T-cell (primary cell): ENCODE data around the gene LUZP1. TPM values are rescaled to one million over a fixed set of nuclear protein-coding genes. Genes with fewer than 3 reads are reported as not detected.
A peak's percentile ranks its signal among the peaks of the same experiment; 100 is the strongest.

ENCODE experiments used
- ATAC-seq, 4 experiments: fragments of 200-7000 bp in 3 of 4; fragments of 150-1000 bp in 1 of 4; cut with Tn5 transposase; replicated peaks in 1 of 4; 1 replicate in 3 of 4; 2 replicates in 1 of 4; pipeline ENCODE4 v1.10.0; 2021; ENCODE audit warnings: moderate library complexity in 3 of 4, mild to moderate bottlenecking in 2 of 4, moderate number of reproducible peaks in 1 of 4
- CTCF ChIA-PET, 2 donors: fragments of 300-600 bp; sonication (Branson Sonifier 250); formaldehyde crosslinking; loops; one replicate each; lab custom pipeline; 2022; ENCODE audit warnings: antibody characterized with exemption in 2 of 2; lab: Charles Lee
- POLR2A ChIA-PET, 2 donors: fragments of 300-600 bp; sonication (Branson Sonifier 250); formaldehyde crosslinking; loops; one replicate each; lab custom pipeline; 2022; ENCODE audit warnings: antibody characterized with exemption in 2 of 2; lab: Charles Lee
- DNase-seq, 35 experiments: peaks; one replicate each; pipeline versions ENCODE4 v3.0.0 to v3.0.0-alpha.2; 2013 to 2023
- H3K27ac ChIP-seq: one replicate; pipeline ENCODE4 v1.5.1; 2013; ENCODE audit warnings: low read length
- H3K27me3 ChIP-seq, 2 experiments: replicated peaks in 1 of 2; 1 replicate in 1 of 2; 2 replicates in 1 of 2; pipeline versions ENCODE4 v1.6.1 to v1.7.0; 2013; ENCODE audit warnings: low read length in 1 of 2, mixed read lengths in 1 of 2; ENCODE audit not compliant: control insufficient read depth in 2 of 2, insufficient read depth in 2 of 2; ENCODE audit errors: extremely low read depth in 1 of 2
- H3K36me3 ChIP-seq, 2 donors: 1 replicate in 1 of 2; 2 replicates in 1 of 2; pipeline versions ENCODE4 v1.6.1 to v1.7.0; 2013; ENCODE audit warnings: low read length in 1 of 2; ENCODE audit not compliant: control insufficient read depth in 2 of 2, insufficient read depth in 1 of 2; ENCODE audit errors: extremely low read depth in 1 of 2
- H3K4me1 ChIP-seq, 2 experiments: 1 replicate in 1 of 2; 2 replicates in 1 of 2; pipeline versions ENCODE4 v1.6.1 to v1.7.0; 2013; ENCODE audit warnings: low read length in 2 of 2, mixed read lengths in 1 of 2; ENCODE audit not compliant: insufficient read depth in 2 of 2, control insufficient read depth in 1 of 2; ENCODE audit errors: extremely low read depth in 1 of 2
- H3K4me3 ChIP-seq, 2 donors: 1 replicate in 1 of 2; 2 replicates in 1 of 2; pipeline versions ENCODE4 v1.5.1 to v1.7.0; 2013; ENCODE audit warnings: mild to moderate bottlenecking in 2 of 2, low read length in 1 of 2, moderate library complexity in 1 of 2; ENCODE audit not compliant: control insufficient read depth in 1 of 2; ENCODE audit errors: extremely low read depth in 1 of 2
- H3K9me3 ChIP-seq: 2 replicates; pipeline ENCODE4 v1.7.0; 2013
- H3K27ac Mint-ChIP-seq, 2 donors: one replicate each; pipeline ENCODE4 v1.8.0; 2020 to 2021; ENCODE audit warnings: mild to moderate bottlenecking in 2 of 2, mixed read lengths in 2 of 2
- H3K27me3 Mint-ChIP-seq, 2 donors: one replicate each; pipeline ENCODE4 v1.8.0; 2021 to 2022; ENCODE audit warnings: mixed read lengths in 2 of 2
- H3K36me3 Mint-ChIP-seq: one replicate; pipeline ENCODE4 v1.8.0; 2021; ENCODE audit warnings: mixed read lengths
- H3K4me1 Mint-ChIP-seq, 3 donors: one replicate each; pipeline ENCODE4 v1.8.0; 2020 to 2022; ENCODE audit warnings: mixed read lengths in 3 of 3, mild to moderate bottlenecking in 1 of 3
- H3K4me3 Mint-ChIP-seq, 3 donors: one replicate each; pipeline ENCODE4 v1.8.0; 2020 to 2022; ENCODE audit warnings: mild to moderate bottlenecking in 3 of 3, mixed read lengths in 3 of 3, moderate library complexity in 3 of 3
- H3K9me3 Mint-ChIP-seq, 3 donors: one replicate each; pipeline ENCODE4 v1.8.0; 2020 to 2022; ENCODE audit warnings: mixed read lengths in 3 of 3
- WGBS: methylation state at CpG from one replicate; pipeline ENCODE4 v1.1.5; 2013; ENCODE audit warnings: missing lambda C conversion rate; ENCODE audit not compliant: insufficient coverage; 5-methylcytosine and 5-hydroxymethylcytosine counted together
- total RNA-seq, 35 experiments: library from RNA in 6 of 35; stranded (reverse) in 6 of 35; fragments of 120-200 nt in 1 of 35; gene quantifications; one replicate each; pipeline versions ENCODE4 v1.2.1 to v1.2.4 and lab custom pipeline; 2013 to 2026

LUZP1 gene
- total RNA-seq, 5 donors from 2014 or later (not counting 1 experiment from before 2014, with no cell fraction given) = 18.8 to 24.8 (median 19.7) TPM

DNA sequence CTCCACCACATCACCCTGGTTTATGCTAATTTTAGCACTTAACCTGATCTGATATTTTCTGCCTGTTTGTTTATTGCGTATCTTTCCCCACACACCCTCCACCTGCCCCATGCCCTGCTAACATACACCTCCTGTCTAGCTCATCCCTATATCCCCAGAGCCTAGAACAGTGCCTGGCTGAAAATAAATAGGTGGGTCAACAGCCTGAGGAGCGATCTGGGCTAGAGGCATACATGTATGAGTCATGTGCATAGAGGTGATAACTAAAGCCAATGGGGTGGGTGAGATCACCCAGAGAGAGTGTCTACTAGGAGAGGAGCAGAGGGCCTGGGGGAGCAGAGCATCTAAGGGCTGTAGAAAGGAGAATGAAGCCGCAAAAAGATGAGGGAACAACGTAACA lies 46.0 kb upstream of the LUZP1 start:
- peaks cover 6 to 17% (median 10%) of the 10 kb centered on the region in 3 donors for H3K4me1 Mint-ChIP-seq
- WGBS = 100% methylated on average over 2 of the region's 4 CpGs

GRCh38 chr1:23211955-23212354 lies 43.3 kb upstream of the LUZP1 start:
- Mint-ChIP-seq H3K27ac (no peak overlapping the region), H3K4me1 (peaks cover 0 to 14% (median 6%) of the 10 kb centered on the region in 3 donors), H3K9me3 (no peaks in the 10 kb centered on the region), H3K27me3 (peaks cover 46 to 51% of the 10 kb centered on the region in 2 donors), H3K4me3 (no peak overlapping the region), H3K36me3 (no peaks in the 10 kb centered on the region)
- DNase-seq = no peak
- POLR2A ChIA-PET = no interaction called here
- CTCF ChIA-PET = no interaction called here
- H3K4me3 ChIP-seq = no peak overlapping the region
- no peak overlapping the region for H3K27ac ChIP-seq
- 63% methylated on average over 4 of the region's 4 CpGs for WGBS
- no peaks in the 10 kb centered on the region for H3K36me3 ChIP-seq
- peaks cover 0 to 11% of the 10 kb centered on the region in 2 experiments for H3K4me1 ChIP-seq
- peaks cover 3 to 47% of the 10 kb centered on the region in 2 experiments for H3K27me3 ChIP-seq
- H3K9me3 ChIP-seq = no peaks in the 10 kb centered on the region
- no peak for ATAC-seq

More for the DNA sequence above, 46.0 kb upstream of the LUZP1 start:
- POLR2A ChIA-PET = no interaction called here
- Histone ChIP-seq H3K36me3 (no peaks in the 10 kb centered on the region), H3K4me1 (peaks cover 0 to 16% of the 10 kb centered on the region in 2 experiments), H3K27me3 (peaks cover 6 to 69% of the 10 kb centered on the region in 2 experiments), H3K27ac (no peak overlapping the region), H3K4me3 (no peak overlapping the region), H3K9me3 (no peaks in the 10 kb centered on the region)
- H3K9me3 Mint-ChIP-seq = no peaks in the 10 kb centered on the region
- H3K4me3 Mint-ChIP-seq = peak overlapping the region in 1 of 3 donors; percentile 1
- H3K36me3 Mint-ChIP-seq = no peaks in the 10 kb centered on the region
- no peak for ATAC-seq
- H3K27me3 Mint-ChIP-seq = peaks cover 58 to 73% of the 10 kb centered on the region in 2 donors
- CTCF ChIA-PET = no interaction called here
- DNase-seq = no peak
- H3K27ac Mint-ChIP-seq = no peak overlapping the region

GRCh38 chr1:23210963-23211362 lies 42.3 kb upstream of the LUZP1 start:
- Mint-ChIP-seq H3K4me1 (peaks cover 0 to 8% (median 3%) of the 10 kb centered on the region in 3 donors), H3K27me3 (peaks cover 40 to 50% of the 10 kb centered on the region in 2 donors), H3K36me3 (no peaks in the 10 kb centered on the region), H3K4me3 (no peak overlapping the region), H3K27ac (no peak overlapping the region), H3K9me3 (no peaks in the 10 kb centered on the region)
- Histone ChIP-seq H3K27me3 (peaks cover 3 to 46% of the 10 kb centered on the region in 2 experiments), H3K9me3 (no peaks in the 10 kb centered on the region), H3K4me3 (no peak overlapping the region), H3K27ac (no peak overlapping the region), H3K4me1 (peaks cover 0 to 2% of the 10 kb centered on the region in 2 experiments), H3K36me3 (no peaks in the 10 kb centered on the region)
- WGBS = no CpG with 5 or more reads among the region's 2 CpGs
- ATAC-seq (no peak), DNase-seq (no peak)
- POLR2A ChIA-PET = interaction anchor here in 1 of 2 donors (1.1 kb wide), 1 partner anchor 79 kb away, joined by 3 read pairs; no protein-coding TSS in a partner anchor
- CTCF ChIA-PET = interaction anchor here in 1 of 2 donors (1.0 kb wide), 1 partner anchor 112 kb away, joined by 3 read pairs; no protein-coding TSS in a partner anchor

DNA sequence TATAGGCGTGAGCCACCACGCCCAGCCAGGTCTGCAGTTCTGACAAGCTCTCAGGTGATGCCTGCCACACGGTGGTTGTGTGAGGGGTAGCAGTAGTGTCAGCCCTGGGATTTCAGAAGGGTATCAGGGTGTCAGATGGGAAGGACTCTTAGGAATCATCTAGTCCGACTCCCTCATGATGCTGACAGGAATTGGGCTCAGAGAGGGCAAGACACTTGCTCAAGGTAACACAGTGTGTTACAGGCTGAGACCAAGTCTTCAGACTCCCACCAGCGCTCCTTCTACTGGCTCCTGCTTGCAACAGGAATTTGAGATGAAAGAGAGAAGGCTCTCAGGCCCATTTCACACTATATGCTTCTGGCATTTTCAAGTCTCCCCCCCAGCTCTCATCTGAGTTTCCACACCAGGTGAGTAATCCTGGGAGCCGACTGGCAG lies 41.7 kb upstream of the LUZP1 start:
- H3K36me3 Mint-ChIP-seq = no peaks in the 10 kb centered on the region
- WGBS = 65% methylated on average over 5 of the region's 6 CpGs
- Histone ChIP-seq H3K9me3 (no peaks in the 10 kb centered on the region), H3K4me1 (no peaks in the 10 kb centered on the region), H3K4me3 (no peak overlapping the region), H3K27me3 (peaks cover 3 to 40% of the 10 kb centered on the region in 2 experiments), H3K27ac (no peak overlapping the region), H3K36me3 (no peaks in the 10 kb centered on the region)
- ChIA-PET POLR2A (interaction anchor here in 1 of 2 donors (1.1 kb wide), 1 partner anchor 80 kb away, joined by 3 read pairs; no protein-coding TSS in a partner anchor), CTCF (interaction anchor here in 1 of 2 donors (1.0 kb wide), 1 partner anchor 111 kb away, joined by 3 read pairs; no protein-coding TSS in a partner anchor)
- H3K27ac Mint-ChIP-seq = no peak overlapping the region
- peak in 1 of 35 experiments; percentile 2 for DNase-seq
- peaks cover 0 to 8% (median 3%) of the 10 kb centered on the region in 3 donors for H3K4me1 Mint-ChIP-seq
- no peak for ATAC-seq
- H3K4me3 Mint-ChIP-seq = no peak overlapping the region
- H3K9me3 Mint-ChIP-seq = no peaks in the 10 kb centered on the region
- H3K27me3 Mint-ChIP-seq = peaks cover 37 to 47% of the 10 kb centered on the region in 2 donors

DNA sequence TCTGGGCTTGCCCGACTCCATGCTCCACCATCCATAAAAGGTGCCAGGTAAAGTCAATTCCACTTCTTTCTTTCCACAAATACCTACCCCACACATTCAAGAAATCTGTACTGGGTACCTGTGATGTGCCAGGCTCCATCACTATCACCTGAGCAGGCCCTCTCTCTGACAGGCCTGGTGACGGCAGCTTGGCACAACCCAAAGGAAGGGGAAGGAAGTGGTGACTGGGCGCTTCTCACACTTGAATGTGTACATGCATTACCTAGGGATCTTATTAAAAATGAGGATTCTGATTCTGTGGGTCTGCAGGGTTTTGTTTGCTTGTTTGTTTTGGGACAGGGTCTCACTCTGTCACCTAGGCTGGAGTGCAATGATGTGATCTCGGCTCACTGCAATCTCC lies 41.1 kb upstream of the LUZP1 start:
- ATAC-seq (peak in 2 of 4 experiments; percentile 37 to 45), DNase-seq (no peak)
- Histone ChIP-seq H3K36me3 (no peaks in the 10 kb centered on the region), H3K9me3 (no peaks in the 10 kb centered on the region), H3K4me3 (no peak overlapping the region), H3K27me3 (peaks cover 3 to 34% of the 10 kb centered on the region in 2 experiments), H3K4me1 (no peaks in the 10 kb centered on the region), H3K27ac (no peak overlapping the region)
- peaks cover 0 to 8% (median 3%) of the 10 kb centered on the region in 3 donors for H3K4me1 Mint-ChIP-seq
- no peak overlapping the region for H3K27ac Mint-ChIP-seq
- CTCF ChIA-PET = no interaction called here
- POLR2A ChIA-PET = no interaction called here
- WGBS = 42% methylated on average over 3 of the region's 4 CpGs
- no peaks in the 10 kb centered on the region for H3K36me3 Mint-ChIP-seq
- H3K27me3 Mint-ChIP-seq = peaks cover 33 to 41% of the 10 kb centered on the region in 2 donors
- H3K9me3 Mint-ChIP-seq = no peaks in the 10 kb centered on the region
- H3K4me3 Mint-ChIP-seq = no peak overlapping the region

DNA sequence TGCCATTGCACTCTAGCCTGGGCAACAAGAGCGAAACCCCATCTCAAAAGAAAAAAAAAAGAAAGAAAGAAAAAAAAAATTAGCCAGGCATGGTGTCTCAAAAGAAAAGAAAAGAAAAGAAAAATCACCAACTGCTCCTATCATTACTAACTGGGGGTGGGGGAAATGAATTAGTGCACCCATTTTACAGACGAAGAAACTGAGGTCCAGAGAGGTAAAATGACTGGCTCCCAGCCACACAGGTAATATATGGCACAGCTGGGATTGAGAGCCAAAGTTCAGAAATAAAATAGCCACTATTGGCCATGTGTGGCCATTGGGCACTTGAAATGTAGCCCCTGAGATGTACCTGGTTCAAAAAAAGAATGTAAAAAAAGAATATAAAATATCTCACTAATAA lies 39.9 kb upstream of the LUZP1 start:
- no peak overlapping the region for H3K27ac ChIP-seq
- Mint-ChIP-seq H3K9me3 (no peaks in the 10 kb centered on the region), H3K4me3 (no peak overlapping the region), H3K4me1 (peaks cover 0 to 8% (median 3%) of the 10 kb centered on the region in 3 donors), H3K27me3 (peaks cover 29% of the 10 kb centered on the region in 2 donors), H3K36me3 (no peaks in the 10 kb centered on the region), H3K27ac (no peak overlapping the region)
- no peak for DNase-seq
- H3K36me3 ChIP-seq = no peaks in the 10 kb centered on the region
- ChIA-PET POLR2A (no interaction called here), CTCF (no interaction called here)
- H3K4me3 ChIP-seq = no peak overlapping the region
- no peak for ATAC-seq
- no peaks in the 10 kb centered on the region for H3K4me1 ChIP-seq
- no peaks in the 10 kb centered on the region for H3K9me3 ChIP-seq
- peaks cover 3 to 24% of the 10 kb centered on the region in 2 experiments for H3K27me3 ChIP-seq
- 80% methylated on average over 1 of the region's 2 CpGs for WGBS
